ENCODE results near the gene CYP21A2.

Gene CYP21A2

GRCh38 chr6:32083812-32084768, 45.9 kb downstream of the CYP21A2 start:
- DNase-seq, result no peak

- DNase-seq, result no peak
Measured at GRCh38 chr6:32084780-32085179, 46.6 kb downstream of the CYP21A2 start.

DNA sequence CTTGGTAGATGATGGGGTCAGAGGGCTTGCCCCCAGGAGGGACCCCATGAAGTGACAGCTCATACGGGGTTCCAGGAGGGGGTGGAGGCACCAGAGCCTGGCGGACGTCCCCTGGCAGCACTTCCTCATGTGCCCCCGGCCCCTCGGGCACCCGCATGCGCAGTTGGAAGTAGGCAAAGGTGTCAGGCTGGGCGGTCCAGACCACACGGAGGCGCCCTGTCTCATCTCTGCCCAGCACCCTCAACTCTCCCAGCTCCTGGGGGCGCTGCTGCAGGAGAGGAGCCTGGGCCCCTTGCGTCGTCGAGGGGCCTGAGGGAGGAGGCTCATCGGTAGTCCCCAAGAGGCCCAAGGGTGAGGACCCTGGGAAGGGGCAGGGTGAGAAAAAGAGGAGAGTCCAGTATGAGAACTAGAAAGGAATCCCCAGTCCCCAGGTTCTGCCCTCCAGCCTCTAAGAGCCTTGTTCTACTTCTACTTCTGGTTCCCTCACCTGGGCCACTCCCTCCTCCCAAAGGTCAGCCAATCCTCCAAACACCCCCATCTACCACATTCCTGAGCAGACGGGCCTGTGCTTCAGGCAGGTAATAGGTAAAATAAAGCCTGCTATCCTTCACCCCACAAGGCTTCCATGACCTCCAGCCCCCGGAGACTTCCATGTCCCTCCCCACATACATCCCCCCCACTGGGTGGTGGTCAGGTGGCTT, 47.7 kb downstream of the CYP21A2 start:
- no peak for DNase-seq

DNA sequence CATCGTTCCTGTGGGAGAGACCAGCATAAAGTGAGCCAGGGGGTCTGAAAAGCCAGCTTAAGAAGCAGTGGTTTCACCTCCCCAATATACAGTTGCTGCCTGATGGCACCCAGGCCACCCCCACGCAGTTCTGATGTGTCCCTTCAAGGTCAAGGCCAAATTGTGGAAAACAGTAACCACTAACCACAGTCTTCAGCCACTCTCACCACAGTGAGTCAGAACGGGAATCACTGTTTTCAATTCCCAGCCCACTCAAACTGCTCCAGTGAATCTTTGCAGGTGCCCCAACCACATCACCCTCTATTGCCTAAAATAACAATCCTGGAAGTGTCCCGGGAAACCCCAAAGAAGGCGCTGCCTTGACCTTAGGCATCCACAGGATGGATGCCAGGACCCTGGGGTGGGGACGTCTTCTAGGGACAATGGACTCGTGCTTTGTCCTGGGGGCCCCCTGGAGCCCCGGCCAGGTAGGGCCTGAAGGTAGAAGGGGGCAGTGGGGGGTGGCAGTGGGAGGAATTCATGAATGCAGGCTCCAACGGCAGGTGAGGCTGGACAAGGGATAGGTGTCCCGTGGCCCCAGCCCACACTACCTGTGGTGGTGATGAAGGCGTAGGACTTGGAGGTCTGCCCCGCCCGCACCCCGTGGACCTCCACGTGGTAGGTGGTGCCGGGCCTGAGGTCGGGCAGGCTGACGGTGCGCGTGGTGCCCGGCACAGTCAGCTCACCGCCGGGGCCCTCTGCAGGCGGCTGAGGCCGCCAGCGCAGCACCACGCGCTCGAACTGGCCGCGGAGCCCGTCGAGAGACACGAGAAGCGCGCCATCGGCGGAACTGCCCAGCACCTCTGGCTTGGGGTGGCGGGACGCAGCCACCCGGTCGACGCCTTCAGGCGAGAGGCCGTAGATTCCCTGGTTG, 48.7 kb downstream of the CYP21A2 start:
- no peak for DNase-seq

- DNase-seq, result peak; percentile 65
Measured at GRCh38 chr6:32087574-32088486, 49.6 kb downstream of the CYP21A2 start.

DNA sequence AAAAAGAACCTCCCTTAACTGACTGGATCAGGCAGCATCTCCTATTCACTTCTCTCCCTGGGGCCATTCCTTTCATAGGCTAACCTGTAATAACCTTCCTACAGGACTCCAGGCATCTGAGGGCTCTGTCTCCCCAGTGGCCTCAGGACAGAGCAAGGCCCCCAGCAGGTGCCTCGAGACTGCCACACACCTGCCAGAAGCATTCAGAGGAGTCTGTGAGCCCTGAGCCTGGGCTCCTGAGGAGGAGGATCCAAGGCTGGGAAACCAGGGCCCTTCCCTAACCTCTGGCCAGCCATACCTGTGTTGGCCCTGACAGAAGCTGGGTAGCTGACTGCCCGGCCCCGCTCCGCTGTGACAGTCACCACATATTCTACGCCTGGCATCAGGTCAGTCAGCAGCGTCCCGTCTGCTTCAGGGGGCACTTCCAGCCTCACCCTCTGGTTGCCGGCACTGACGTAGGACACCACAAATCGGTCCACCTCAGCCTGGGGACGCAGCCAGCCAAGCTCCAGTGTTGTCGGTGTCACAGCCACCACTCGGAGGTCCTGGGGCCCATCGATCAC, 50.4 kb downstream of the CYP21A2 start:
- DNase-seq, result no peak

DNA sequence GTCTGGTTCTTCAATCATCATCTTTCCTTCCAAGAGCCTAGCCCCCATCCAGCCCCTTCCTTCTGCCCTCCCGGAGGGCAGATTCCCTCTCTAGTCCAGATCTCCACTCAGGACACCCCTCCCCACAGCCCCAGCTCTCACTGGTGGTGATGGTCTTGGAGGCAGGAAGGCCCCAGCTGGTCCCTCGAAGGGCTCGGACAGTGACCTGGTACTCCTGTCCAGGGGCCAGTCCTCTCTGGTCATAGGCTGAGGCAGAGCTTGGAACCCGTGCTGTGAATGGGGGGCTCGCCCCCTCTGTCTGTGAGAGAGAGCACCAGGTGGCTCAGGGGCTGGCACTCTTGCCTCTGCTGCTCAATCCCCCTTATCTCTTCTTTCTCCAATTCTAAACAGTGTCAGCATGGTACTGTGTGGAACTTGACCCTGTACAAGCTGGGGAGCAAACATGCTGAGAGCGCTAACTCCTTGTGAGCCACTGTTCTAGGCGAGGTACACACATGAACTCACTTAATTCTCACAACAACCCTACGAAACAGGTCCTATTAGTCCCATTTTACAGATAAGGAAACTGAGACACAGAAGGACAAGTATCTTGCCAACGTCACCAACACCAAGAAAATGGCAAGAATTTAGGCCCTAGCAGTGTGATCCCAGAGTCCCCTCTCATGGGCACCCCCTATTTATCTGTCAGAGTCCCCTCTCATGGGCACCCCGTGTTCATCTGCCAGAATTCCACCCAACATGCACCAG, 51.0 kb downstream of the CYP21A2 start:
- DNase-seq, result no peak
